ENCODE data around the gene TAF8. TPM values are rescaled to one million over a fixed set of nuclear protein-coding genes. Genes with fewer than 3 reads are reported as not detected.
"Not testable (repeated sequence)": the region's sequence is repeated elsewhere in the genome, so short reads cannot be mapped to it uniquely, and the experiment has no call there.

Gene TAF8, protein sequence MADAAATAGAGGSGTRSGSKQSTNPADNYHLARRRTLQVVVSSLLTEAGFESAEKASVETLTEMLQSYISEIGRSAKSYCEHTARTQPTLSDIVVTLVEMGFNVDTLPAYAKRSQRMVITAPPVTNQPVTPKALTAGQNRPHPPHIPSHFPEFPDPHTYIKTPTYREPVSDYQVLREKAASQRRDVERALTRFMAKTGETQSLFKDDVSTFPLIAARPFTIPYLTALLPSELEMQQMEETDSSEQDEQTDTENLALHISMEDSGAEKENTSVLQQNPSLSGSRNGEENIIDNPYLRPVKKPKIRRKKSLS
- total RNA-seq, result 18.9 and 25.1 TPM in 2 replicates
- polyA plus RNA-seq (2012), result 10.4 TPM

- DNase-seq (ENCODE audit: low read depth), result peak; percentile 94
These were observed at the start of gene TAF8 for GRCh38 chr6:42050297-42051267. Gene TAF8 (plus strand): TSS chr6:42050524. CDS start chr6:42050542, 18 bp downstream.

DNA sequence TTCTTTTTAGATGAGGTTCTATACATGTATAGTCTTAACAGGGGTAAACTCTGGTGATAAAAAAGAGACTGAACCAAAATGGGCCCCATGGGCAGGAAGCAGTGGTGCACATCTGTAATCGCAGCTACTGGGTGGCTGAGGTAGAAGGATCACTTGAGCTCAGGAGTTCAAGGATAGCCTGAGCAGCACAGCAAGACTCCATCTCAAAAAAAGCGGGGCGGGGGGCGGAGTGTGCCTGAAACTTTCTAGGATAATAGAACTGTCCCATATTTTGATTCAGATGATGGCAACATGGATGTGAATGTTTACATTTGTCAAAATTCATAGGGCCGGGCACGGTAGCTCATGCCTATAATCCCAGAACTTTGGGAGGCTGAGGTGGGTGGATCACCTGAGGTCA lies 48.8 kb upstream of the TAF8 start:
- DNase-seq (ENCODE audit: low read depth), result no peak

DNA sequence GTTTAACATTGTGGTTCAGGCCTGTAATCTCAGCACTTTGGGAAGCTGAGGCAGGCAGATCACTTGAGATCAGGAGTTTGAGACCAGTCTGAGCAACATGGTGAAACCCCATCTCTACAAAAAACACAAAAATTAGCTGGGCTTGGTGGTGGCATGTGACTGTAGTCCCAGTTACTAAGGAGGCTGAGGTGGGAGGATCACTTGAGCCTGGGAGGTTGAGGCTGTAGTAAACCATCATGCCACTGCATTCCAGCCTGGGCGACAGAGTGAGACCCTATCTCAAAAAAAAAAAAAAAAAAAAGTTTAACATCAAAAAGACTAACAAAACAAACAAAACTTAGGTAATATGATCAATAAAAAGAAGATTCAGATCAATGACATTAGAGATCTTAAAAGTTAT lies 46.7 kb upstream of the TAF8 start:
- DNase-seq (ENCODE audit: low read depth), result not testable (repeated sequence)

DNA sequence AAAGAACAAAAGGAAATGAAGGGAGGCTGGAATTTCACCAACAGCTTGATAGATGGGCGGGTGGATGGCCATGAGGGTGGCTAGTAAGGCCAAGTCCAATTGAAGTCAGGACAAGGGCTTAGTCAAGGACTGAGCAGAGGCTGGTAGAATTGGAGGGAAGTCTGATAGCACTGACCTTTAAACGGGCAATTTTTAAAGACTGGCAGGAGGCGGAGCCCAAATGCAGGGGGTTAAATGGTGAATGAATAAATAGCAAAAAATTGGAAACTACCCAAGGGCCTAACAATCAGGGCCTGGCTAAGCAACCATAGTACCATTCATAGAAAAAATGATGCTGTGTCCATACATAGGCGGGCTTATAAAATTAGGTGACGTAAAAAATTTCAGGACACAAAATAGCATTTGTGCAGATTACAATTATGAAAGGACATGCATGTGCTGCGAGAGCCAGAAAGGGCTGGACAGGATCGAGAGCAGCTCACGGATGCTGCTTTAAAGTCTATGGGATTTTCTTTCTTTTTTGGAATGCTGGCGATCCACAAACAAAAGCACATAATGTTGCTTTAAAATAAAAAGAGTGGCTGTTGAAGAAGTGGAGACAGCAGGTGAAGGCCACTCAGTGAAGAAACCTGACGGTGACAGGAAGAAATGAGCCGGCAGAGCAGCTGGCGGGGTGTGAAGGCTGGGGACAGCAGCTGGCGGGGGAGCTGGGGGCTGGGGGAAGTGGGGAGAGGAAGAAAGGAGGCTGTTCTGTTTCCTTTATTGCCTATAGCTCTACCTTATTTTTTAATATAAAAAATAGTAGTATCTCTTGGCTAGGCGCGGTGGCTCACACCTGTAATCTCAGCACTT lies 42.8 kb upstream of the TAF8 start:
- DNase-seq (ENCODE audit: low read depth), result peak; percentile 68

- DNase-seq (ENCODE audit: low read depth), result not testable (repeated sequence)
These were observed 42.2 kb upstream of the TAF8 start for GRCh38 chr6:42008138-42008528.

DNA sequence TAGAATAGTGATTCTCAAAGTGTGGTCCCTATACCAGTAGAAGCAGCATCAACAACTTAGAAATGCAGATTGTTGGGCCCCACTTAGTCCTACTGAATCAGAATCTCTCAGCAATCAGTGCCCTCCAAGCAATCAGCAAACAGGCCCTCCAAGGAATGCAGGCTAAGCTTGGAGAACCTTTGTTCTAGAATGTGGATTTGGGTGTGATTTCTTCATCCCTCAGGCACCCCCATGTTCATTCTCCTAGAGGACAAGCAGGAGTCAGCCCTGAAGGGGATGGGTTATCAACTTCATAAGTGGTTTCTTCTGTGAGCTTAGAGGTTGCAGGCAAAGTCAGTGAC lies 40.5 kb upstream of the TAF8 start:
- DNase-seq (ENCODE audit: low read depth), result no peak

- DNase-seq (ENCODE audit: low read depth), result peak; percentile 95
These were observed 40.0 kb upstream of the TAF8 start for GRCh38 chr6:42010185-42010891.

DNA sequence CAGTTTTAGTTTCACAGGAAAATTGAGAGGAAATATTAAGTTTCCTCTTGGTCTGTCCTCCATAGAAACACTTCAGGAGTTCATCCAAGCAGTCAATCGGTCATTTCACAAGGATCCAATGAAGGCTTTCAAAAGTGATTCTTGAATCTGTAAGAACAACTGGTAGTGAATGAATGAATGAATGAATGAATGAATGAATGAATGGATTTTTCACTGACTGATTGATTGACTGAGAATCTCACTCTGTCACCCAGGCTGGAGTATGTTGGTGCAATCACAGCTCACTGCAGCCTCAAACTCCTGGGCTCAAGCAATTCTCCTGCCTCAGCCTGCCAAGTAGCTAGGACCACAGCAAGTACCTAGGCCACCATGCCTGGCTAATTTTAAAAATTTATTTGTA lies 39.4 kb upstream of the TAF8 start:
- DNase-seq (ENCODE audit: low read depth), result no peak

GRCh38 chr6:42012501-42013133 lies 37.7 kb upstream of the TAF8 start:
- DNase-seq (ENCODE audit: low read depth), result peak; percentile 59

DNA sequence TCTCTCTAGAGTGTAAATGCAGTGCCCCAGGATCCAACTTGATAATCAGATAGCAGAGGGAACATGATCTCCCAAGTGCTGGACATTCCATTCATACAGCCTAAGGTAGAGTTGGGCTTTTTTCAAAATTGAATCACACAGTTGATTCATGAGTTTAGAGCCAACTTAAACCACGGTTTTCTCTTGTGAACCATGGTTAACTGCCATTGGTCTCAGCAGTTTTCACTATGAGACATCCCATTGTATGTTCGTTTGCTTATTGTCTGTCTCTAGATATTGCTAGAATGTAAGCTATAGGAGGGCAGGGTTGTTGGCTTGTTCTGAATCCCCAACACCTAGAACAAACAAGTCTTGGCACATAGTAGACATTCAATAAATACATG lies 37.2 kb upstream of the TAF8 start:
- DNase-seq (ENCODE audit: low read depth), result no peak

- DNase-seq (ENCODE audit: low read depth), result peak; percentile 84
These were observed 33.2 kb upstream of the TAF8 start for GRCh38 chr6:42017021-42017643.

- no peak for DNase-seq (ENCODE audit: low read depth)
These were observed 29.4 kb upstream of the TAF8 start for GRCh38 chr6:42020967-42021366.

- DNase-seq (ENCODE audit: low read depth), result no peak
These were observed 28.2 kb upstream of the TAF8 start for GRCh38 chr6:42021847-42022754.

DNA sequence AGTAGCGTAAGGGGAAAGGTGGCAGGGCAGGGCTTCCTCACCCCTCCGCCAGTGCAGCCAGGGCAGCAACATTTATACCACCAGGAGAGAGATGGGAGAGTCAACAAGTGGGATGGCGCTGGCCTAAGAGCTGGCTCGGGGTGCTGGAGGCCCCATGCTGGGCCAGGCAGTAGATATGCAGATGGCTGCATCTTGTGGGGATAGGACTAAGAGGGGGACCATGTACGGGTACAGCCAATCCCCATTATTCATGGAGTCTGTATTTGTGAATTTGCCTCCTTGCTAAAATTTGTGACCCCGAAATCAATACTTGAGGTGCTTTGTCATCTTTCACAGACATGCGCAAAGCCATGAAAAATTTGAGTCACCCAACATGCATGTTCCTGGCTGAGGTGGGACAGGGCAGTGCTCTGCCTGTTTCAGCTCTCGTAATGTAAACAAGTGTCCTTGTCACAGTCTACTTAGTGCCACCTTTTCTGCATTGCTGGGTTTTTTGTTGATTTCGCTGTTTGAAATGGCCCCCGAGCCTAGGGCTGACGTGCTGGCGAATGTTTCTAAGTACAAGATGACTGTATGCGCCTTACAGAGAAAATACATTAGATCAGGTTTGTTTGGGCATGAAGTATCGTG lies 27.5 kb upstream of the TAF8 start:
- no peak for DNase-seq (ENCODE audit: low read depth)

GRCh38 chr6:42025066-42025844 lies 25.1 kb upstream of the TAF8 start:
- DNase-seq (ENCODE audit: low read depth), result no peak

GRCh38 chr6:42025845-42026243 lies 24.5 kb upstream of the TAF8 start:
- DNase-seq (ENCODE audit: low read depth), result no peak

GRCh38 chr6:42026540-42026939 lies 23.8 kb upstream of the TAF8 start:
- DNase-seq (ENCODE audit: low read depth), result no peak
